Measurements from ENCODE around the gene BMPR1B. TPM values are rescaled to one million over a fixed set of nuclear protein-coding genes. Genes with fewer than 3 reads are reported as not detected.

The BMPR1B gene
- total RNA-seq, 1 experiment from 2014 or later, result 0.42 TPM

- no peaks in the 10 kb centered on the region for H3K27me3 ChIP-seq (ENCODE audit: control insufficient read depth, insufficient read depth, low read length)
- no peak overlapping the region for H3K4me3 ChIP-seq (ENCODE audit: insufficient read depth, low read depth, low read length)
- no peaks in the 10 kb centered on the region for H3K36me3 ChIP-seq (replicated peaks; ENCODE audit: control insufficient read depth, insufficient read depth, low read length)
- no peak for DNase-seq
Measured at GRCh38 chr4:94791701-94792100, 33.9 kb downstream of the BMPR1B start.

- H3K36me3 ChIP-seq (replicated peaks; ENCODE audit: control insufficient read depth, insufficient read depth, low read length), result no peaks in the 10 kb centered on the region
- no peaks in the 10 kb centered on the region for H3K27me3 ChIP-seq (ENCODE audit: control insufficient read depth, insufficient read depth, low read length)
- no peak overlapping the region for H3K4me3 ChIP-seq (ENCODE audit: insufficient read depth, low read depth, low read length)
- DNase-seq, result no peak
Measured at GRCh38 chr4:94798808-94799207, 41.1 kb downstream of the BMPR1B start.

GRCh38 chr4:94801016-94801415, 43.3 kb downstream of the BMPR1B start:
- DNase-seq, result no peak
- Histone ChIP-seq H3K4me3 (ENCODE audit: insufficient read depth, low read depth, low read length) (no peak overlapping the region), H3K36me3 (replicated peaks; ENCODE audit: control insufficient read depth, insufficient read depth, low read length) (no peaks in the 10 kb centered on the region), H3K27me3 (ENCODE audit: control insufficient read depth, insufficient read depth, low read length) (no peaks in the 10 kb centered on the region)

- no peak for DNase-seq
- Histone ChIP-seq H3K36me3 (replicated peaks; ENCODE audit: control insufficient read depth, insufficient read depth, low read length) (no peaks in the 10 kb centered on the region), H3K4me3 (ENCODE audit: insufficient read depth, low read depth, low read length) (no peak overlapping the region), H3K27me3 (ENCODE audit: control insufficient read depth, insufficient read depth, low read length) (no peaks in the 10 kb centered on the region)
Measured at GRCh38 chr4:94802091-94802490, 44.3 kb downstream of the BMPR1B start.

GRCh38 chr4:94803181-94803580, 45.4 kb downstream of the BMPR1B start:
- Histone ChIP-seq H3K36me3 (replicated peaks; ENCODE audit: control insufficient read depth, insufficient read depth, low read length) (no peaks in the 10 kb centered on the region), H3K4me3 (ENCODE audit: insufficient read depth, low read depth, low read length) (no peak overlapping the region), H3K27me3 (ENCODE audit: control insufficient read depth, insufficient read depth, low read length) (no peaks in the 10 kb centered on the region)
- no peak for DNase-seq

- H3K27me3 ChIP-seq (ENCODE audit: control insufficient read depth, insufficient read depth, low read length), result no peaks in the 10 kb centered on the region
- DNase-seq, result no peak
Measured at GRCh38 chr4:94804650-94805049, 46.9 kb downstream of the BMPR1B start.

GRCh38 chr4:94806376-94806775, 48.6 kb downstream of the BMPR1B start:
- Histone ChIP-seq H3K27me3 (ENCODE audit: control insufficient read depth, insufficient read depth, low read length) (no peaks in the 10 kb centered on the region), H3K36me3 (replicated peaks; ENCODE audit: control insufficient read depth, insufficient read depth, low read length) (no peaks in the 10 kb centered on the region), H3K4me3 (ENCODE audit: insufficient read depth, low read depth, low read length) (no peak overlapping the region)
- DNase-seq, result no peak

More at GRCh38 chr4:94804650-94805049, 46.9 kb downstream of the BMPR1B start:
- no peak overlapping the region for H3K4me3 ChIP-seq (ENCODE audit: insufficient read depth, low read depth, low read length)
- H3K36me3 ChIP-seq (replicated peaks; ENCODE audit: control insufficient read depth, insufficient read depth, low read length), result no peaks in the 10 kb centered on the region

GRCh38 chr4:94811643-94812042, 53.9 kb downstream of the BMPR1B start:
- no peak overlapping the region for H3K4me3 ChIP-seq (ENCODE audit: insufficient read depth, low read depth, low read length)
- H3K36me3 ChIP-seq (replicated peaks; ENCODE audit: control insufficient read depth, insufficient read depth, low read length), result no peaks in the 10 kb centered on the region
- DNase-seq, result no peak
- no peaks in the 10 kb centered on the region for H3K27me3 ChIP-seq (ENCODE audit: control insufficient read depth, insufficient read depth, low read length)

GRCh38 chr4:94813221-94813620, 55.5 kb downstream of the BMPR1B start:
- no peak for DNase-seq
- H3K27me3 ChIP-seq (ENCODE audit: control insufficient read depth, insufficient read depth, low read length), result no peaks in the 10 kb centered on the region
- H3K36me3 ChIP-seq (replicated peaks; ENCODE audit: control insufficient read depth, insufficient read depth, low read length), result no peaks in the 10 kb centered on the region
- H3K4me3 ChIP-seq (ENCODE audit: insufficient read depth, low read depth, low read length), result no peak overlapping the region

GRCh38 chr4:94814237-94814636, 56.5 kb downstream of the BMPR1B start:
- H3K36me3 ChIP-seq (replicated peaks; ENCODE audit: control insufficient read depth, insufficient read depth, low read length), result no peaks in the 10 kb centered on the region
- no peaks in the 10 kb centered on the region for H3K27me3 ChIP-seq (ENCODE audit: control insufficient read depth, insufficient read depth, low read length)
- H3K4me3 ChIP-seq (ENCODE audit: insufficient read depth, low read depth, low read length), result no peak overlapping the region
- no peak for DNase-seq

- DNase-seq, result no peak
- H3K27me3 ChIP-seq (ENCODE audit: control insufficient read depth, insufficient read depth, low read length), result no peaks in the 10 kb centered on the region
- H3K4me3 ChIP-seq (ENCODE audit: insufficient read depth, low read depth, low read length), result no peak overlapping the region
- no peaks in the 10 kb centered on the region for H3K36me3 ChIP-seq (replicated peaks; ENCODE audit: control insufficient read depth, insufficient read depth, low read length)
Measured at GRCh38 chr4:94819371-94820168, 61.8 kb downstream of the BMPR1B start.

- Histone ChIP-seq H3K36me3 (replicated peaks; ENCODE audit: control insufficient read depth, insufficient read depth, low read length) (no peaks in the 10 kb centered on the region), H3K27me3 (ENCODE audit: control insufficient read depth, insufficient read depth, low read length) (no peaks in the 10 kb centered on the region), H3K4me3 (ENCODE audit: insufficient read depth, low read depth, low read length) (no peak overlapping the region)
- no peak for DNase-seq
Measured at GRCh38 chr4:94826206-94826605, 68.5 kb downstream of the BMPR1B start.

GRCh38 chr4:94827481-94828110, 69.8 kb downstream of the BMPR1B start:
- no peak overlapping the region for H3K4me3 ChIP-seq (ENCODE audit: insufficient read depth, low read depth, low read length)

GRCh38 chr4:94828882-94829281, 71.1 kb downstream of the BMPR1B start:
- Histone ChIP-seq H3K36me3 (replicated peaks; ENCODE audit: control insufficient read depth, insufficient read depth, low read length) (no peaks in the 10 kb centered on the region), H3K27me3 (ENCODE audit: control insufficient read depth, insufficient read depth, low read length) (no peaks in the 10 kb centered on the region), H3K4me3 (ENCODE audit: insufficient read depth, low read depth, low read length) (no peak overlapping the region)
- no peak for DNase-seq

More at GRCh38 chr4:94827481-94828110, 69.8 kb downstream of the BMPR1B start:
- Histone ChIP-seq H3K36me3 (replicated peaks; ENCODE audit: control insufficient read depth, insufficient read depth, low read length) (no peaks in the 10 kb centered on the region), H3K27me3 (ENCODE audit: control insufficient read depth, insufficient read depth, low read length) (no peaks in the 10 kb centered on the region)
- DNase-seq, result no peak

- H3K27me3 ChIP-seq (ENCODE audit: control insufficient read depth, insufficient read depth, low read length), result no peaks in the 10 kb centered on the region
- no peaks in the 10 kb centered on the region for H3K36me3 ChIP-seq (replicated peaks; ENCODE audit: control insufficient read depth, insufficient read depth, low read length)
- no peak for DNase-seq
- no peak overlapping the region for H3K4me3 ChIP-seq (ENCODE audit: insufficient read depth, low read depth, low read length)
Measured at GRCh38 chr4:94831607-94832006, 73.9 kb downstream of the BMPR1B start.
